Suppressor macrophage (primary cell): ENCODE measurements around the gene ADAMTS2.

Experiments
- DNase-seq, 4 experiments: peaks; one replicate each; pipeline ENCODE4 v3.0.0-alpha.2; 2020 to 2022

The ADAMTS2 gene

DNA sequence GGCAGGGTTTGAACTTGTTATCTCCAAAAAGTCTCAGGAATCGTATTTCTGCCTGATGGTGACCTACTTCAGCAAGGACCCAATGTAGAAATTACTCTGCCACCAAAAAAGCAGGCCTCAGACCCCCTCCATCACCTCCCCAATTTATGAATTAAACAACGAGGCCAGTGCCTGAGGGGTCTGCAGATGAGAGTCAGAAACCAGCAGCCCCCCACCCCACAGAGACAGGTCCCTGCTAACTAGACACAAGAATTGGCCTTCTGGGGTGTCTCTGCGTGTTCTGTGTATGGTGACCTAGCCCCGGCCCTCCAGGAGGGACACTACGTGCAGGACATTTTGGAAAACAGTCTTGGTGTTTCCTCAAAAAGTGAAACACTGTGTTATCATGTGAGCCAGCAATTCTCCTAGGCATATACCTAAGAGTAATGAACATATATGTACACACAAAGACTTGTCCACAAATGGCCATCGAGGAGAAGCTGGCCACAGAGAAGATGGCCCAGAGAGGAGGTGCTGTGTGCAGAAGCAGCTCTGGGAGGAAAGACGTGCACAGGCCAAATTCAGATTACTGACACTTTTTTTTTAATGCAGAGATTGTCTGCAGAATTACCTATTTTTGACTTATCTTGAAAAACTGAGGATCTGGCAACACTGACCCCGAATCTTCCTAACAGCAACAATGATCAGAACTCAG lies 93.8 kb downstream of the ADAMTS2 start:
- DNase-seq = no peak

DNA sequence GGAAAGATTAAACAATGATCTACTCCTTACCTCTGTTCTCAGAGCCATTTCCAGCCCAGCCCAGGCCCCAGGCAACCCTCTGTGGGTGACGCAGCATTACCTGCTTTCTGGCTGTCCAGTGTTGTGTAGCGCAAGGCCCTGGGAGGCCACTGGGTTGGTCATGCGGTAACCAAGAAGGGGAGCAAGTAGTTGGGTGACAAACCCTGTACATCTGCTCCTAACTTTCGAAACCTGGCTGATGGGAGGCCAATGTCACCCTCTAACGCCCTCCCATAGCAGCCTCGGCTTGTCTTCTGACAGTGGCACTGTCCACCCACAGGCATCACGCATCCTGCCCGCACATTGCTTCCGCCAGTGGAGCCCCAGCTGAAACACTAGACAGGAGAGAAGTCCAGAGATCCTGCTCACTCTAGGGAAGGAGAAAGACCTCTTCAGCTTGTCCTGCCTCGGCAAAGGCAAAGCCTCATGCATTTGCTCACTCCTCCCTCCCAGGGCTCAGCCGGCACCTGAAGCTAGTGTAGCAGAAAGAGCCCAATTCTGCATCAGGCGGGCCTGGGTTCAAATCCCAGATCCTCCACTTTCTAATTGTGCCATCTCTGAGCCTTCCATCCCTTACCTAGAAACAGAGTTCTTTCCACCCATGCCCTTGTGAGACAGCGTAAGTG lies 94.6 kb downstream of the ADAMTS2 start:
- no peak for DNase-seq

- no peak for DNase-seq
Observed at GRCh38 chr5:179246227-179246626, 99.0 kb downstream of the ADAMTS2 start.

GRCh38 chr5:179245031-179245430 lies 100.2 kb downstream of the ADAMTS2 start:
- no peak for DNase-seq

DNA sequence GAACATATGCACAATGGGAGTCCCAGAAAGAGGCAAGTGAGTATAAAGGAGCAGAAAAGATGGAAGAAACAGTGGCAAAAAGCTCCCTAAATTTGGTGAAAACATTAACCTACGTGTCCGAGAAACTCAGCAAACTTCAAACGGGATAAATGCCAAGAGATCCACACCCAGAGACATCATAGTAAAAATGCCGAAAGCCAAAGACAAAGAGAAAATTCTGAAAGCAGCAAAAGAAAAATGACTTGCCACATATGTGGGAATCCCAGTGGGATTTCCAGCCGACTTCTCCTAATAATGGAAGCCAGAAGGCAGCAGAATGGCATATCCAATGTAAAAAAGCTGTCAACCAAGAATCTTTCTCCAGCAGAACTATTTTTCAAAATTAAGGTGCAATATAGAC lies 101.2 kb downstream of the ADAMTS2 start:
- DNase-seq = no peak

DNA sequence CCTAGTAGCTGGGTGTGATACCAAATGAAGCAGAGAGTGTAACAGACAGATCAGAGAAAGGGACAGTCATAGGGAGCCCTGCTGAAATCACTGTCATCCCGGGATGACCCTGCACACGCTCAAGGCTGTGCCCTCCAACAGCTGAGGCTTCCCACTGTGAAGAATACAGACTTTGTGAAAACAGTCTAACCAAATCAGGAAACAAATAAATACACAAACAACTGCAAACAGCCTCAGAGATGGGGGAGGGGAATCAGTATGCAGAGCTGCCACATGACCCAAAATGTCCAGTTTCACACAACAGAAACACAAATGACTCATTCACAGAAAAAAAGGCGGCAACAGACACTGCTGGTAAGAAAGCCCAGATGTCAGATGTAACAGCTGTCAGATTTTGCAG lies 101.9 kb downstream of the ADAMTS2 start:
- DNase-seq = peak in 3 of 4 experiments; percentile 10 to 25 (median 15)

DNA sequence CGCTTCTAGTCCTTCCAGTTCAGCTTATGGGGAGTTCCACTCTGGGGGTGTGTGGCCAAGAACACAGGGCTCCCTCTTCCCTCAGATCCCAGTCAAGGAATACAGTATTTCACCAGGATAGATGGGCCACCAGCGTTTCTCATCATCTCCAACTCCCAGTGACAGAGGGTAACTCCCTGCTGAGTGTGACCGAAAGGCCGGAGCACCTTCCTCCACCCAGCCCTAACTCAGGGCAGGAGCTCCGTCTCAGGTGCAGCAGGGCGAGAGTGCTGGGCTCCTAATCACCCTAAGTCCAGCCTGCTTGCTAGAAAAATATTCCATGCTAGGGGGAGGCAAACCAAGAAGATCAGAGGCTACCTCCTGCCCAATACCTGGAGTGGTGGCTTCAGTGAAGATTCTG lies 102.6 kb downstream of the ADAMTS2 start:
- no peak for DNase-seq

GRCh38 chr5:179241764-179242370 lies 103.4 kb downstream of the ADAMTS2 start:
- no peak for DNase-seq

- no peak for DNase-seq
Observed at GRCh38 chr5:179241175-179241574, 104.1 kb downstream of the ADAMTS2 start.

GRCh38 chr5:179240561-179240960 lies 104.7 kb downstream of the ADAMTS2 start:
- no peak for DNase-seq

DNA sequence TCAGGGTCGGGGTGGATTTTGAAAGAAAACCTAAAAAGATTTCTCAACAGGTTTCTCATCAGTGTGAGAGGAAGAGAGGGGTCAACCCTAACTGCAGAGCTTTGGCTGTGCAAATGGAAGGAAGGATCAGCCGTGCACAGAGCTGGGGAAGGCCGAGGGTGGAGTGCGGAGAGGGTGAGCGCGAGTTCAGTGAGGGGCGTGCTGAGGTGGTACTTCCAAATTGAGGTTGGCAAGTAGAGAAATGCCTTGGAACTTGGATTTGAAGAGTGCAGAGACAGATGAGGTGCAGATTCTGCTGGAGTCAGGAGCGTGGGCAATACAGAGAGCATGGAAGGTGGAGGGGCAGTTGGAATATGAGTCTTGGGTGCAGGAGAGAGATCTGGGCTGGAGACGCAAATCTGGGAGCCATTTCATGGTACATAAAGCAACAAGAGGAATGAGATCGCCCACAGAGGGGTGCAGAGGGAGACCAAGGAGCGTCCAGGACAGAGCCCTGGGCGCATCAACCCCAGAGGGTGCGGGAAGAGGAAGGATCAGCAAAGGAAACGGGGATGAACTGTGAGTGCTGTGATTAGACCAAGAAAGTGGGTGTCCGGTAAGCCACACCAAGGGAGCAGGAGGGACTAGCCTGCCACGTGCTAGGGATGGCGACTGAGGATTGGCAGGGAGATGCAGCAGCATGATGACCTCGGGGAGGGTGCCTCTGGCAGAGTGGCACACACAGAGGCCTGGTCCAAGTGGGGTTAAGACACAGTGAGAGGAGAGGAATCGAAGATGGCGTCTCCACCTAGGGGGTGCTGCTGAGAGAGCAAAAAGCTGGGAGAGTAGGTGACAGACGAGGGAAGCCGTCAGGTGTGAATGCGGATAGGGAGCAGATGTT lies 105.8 kb downstream of the ADAMTS2 start:
- no peak for DNase-seq

GRCh38 chr5:179238628-179238970 lies 106.7 kb downstream of the ADAMTS2 start:
- no peak for DNase-seq

DNA sequence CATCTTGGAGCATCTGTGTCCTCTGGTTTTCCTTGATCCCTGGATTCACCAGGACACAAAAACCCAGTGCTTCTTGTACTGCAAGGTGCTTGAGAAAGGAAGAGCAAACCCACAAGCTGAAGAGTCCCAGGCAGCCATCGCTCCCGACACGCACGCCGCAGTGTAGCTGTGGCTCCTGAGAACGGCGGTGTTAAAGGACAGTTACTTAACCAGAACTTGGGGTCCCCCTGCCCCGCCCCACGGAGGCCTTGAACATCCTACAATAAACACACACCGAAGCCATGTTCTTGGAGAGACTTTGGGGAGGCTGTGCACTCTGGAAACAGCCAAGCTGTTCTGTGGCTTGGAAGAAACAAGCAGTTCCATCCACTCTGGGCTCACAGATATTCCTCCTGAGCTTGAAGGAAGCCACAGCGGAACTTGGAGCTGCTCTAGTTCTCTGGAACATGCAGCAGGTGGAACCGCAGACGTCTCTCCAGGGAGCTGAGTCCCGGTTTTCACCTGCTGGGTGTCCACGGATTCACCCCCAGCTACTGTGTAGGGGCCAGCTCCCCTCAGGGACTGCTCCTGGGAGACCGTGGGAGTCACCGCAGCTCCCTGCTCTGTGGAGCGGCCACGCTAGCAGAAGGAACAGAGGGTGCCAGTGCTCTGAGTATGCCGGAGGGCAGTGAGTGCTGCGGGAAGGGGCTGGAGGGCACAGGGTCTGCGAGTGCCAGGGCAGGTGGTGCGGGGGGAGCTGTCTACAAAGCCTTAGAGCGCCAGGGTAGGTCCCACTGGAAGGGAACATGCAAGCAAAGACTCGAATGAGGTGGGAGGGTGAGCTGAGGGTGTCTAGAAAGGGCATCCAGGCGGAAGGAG lies 107.3 kb downstream of the ADAMTS2 start:
- DNase-seq = no peak

DNA sequence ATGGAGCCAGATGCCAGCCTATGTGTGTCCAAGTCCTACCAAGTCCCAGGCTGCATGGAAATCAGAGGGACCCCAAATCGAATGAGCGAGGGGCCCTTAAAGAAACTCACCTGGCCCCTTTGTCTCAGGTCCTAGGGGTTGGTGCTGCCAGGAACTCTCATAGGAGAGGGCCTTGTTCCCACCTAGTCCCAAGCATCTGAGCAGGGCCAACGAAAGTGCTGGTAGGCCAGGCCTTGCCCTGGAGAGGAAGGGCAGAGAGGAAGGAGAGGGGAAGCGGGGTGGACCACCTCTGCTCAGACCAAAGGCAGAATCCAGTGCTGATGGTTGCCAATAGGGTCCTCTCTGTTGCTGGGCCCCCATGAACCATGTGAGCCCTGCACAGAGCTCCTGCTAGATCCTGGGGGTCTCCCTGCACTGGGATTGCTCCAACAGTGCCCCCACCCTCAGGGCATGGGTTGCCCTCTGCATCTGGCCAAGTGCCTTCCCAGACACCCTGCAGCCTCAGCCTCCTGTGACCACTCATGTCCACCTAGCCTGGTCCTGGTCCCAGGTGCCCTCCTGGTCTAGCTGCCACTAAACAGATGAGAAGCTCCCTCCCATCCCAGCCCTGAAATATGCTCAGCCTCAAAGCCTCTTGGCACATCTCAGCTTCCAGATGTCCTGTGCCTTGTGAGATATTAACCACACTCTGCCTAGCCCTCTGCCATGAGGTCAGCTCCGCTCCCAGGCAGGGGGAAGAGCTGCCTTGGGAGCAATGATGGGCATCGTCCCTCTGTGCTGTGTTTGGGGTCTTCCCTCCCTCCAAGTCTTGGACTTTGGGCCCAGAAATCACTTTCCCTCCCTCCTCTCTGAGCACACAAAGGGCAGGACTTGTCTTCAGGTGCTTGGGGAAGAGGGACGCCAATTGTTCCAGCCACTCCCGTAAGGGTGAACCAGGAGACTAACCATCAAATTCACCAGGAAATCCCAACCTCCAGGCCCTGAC lies 109.6 kb downstream of the ADAMTS2 start:
- DNase-seq = no peak

DNA sequence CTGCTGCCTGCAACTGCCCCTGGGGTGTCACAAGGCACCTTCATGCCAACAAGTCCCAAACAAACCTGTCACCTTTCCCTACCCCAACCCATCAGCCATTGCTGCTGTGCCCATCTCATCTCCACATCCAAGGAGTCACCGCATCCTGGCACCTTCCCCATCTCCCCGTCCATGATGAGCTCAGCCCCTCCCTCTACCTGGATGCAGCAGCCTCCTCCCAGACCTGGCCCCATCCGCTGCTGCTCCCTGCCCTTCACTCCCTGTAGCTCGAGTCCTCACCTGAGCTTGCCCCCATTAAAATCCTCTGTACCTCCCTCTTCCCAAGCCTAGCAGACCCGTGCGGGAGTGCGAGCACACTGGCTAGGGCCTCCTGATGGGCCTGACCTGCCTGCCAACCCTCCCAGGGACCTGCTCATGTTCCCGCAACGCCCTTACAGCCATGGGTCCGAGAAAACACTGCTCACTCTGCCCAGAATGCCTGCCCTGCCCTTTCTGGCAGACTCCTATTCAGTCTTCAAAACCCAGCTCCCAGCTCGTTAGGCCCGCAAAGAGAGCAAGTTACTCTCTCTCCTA lies 110.6 kb downstream of the ADAMTS2 start:
- no peak for DNase-seq

GRCh38 chr5:179233909-179234562 lies 111.2 kb downstream of the ADAMTS2 start:
- no peak for DNase-seq

DNA sequence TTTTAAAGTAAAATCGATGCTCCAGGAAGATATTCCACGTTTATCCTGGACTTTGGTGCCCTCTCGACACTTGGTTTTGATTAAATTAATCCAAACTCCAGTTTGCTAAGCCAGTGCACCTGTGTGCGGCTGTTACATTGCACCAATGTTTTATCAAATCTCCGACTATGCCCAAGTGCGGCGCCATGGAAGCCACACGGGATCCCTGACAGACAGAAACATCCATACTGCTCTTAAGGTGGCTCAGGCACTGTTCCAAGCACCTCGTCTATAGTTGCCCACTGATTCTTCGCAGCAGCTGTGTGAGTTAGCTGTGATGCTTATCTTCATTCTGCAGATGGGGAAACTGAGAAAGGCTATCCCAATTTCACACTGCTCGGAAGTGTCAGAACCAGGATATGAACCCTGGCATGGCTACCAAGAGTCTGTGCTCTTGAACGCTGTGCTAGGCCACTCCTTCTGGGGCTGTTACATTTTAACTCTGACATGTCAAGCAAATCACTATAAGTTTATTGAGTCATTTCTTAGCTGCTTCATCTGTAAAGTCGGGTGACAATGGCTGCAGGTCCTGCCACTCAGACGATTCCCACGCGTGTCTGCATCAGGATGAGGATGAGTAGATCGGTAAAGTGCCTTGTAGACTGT lies 113.0 kb downstream of the ADAMTS2 start:
- DNase-seq = no peak

DNA sequence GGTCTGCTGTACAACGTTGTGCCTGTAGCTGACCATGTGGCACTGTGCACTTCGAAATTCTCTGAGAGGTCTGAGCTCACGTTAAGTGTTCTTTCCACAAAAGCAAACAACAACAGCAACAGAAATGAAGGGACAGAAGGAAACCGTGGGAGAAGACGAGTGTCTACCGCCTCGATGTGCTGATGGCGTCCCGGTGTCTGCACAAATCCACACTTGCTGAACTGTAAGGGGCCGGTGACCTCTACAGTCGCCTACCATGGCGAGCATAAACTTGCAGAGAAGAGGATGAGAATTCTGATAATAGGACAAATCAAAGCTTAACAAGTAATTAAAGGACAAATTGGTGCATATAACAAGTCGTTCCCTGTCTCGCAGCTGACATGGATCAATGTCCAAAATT lies 114.0 kb downstream of the ADAMTS2 start:
- DNase-seq = no peak

DNA sequence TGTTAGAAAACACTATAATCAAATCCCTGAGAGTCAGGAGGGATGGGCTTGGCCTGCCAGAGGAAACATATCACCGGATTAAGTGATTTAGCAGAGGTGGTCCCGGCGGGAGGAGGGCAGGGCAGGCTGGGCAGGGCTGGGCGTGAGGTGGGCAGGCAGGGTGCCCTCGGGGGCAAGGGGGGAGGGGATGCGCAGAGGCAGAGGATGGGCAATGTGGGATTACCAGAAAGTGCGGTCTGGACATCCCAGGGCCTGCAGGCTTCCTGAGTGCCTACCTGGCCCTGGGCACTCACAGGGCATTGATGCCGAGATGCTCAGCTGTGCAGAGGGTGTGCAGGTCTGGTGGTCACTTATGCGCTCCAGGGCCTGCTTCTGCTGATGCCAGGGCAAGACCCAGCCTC lies 115.2 kb downstream of the ADAMTS2 start:
- DNase-seq = no peak
